SK-N-SH (cell line): ENCODE results near the gene VSIG8.

Experiments used
- CTCF ChIP-seq: fragments of 200-600 bp; sonication (generic); IDR thresholded peaks from 2 replicates; pipeline ENCODE4 v1.6.1; 2017; ENCODE audit warnings: antibody characterized with exemption, mild to moderate bottlenecking, moderate library complexity
- FOXJ3 ChIP-seq: sonication (generic); formaldehyde crosslinking; IDR thresholded peaks from 2 replicates; pipeline ENCODE4 v1.5.1; 2020; ENCODE audit warnings: mild to moderate bottlenecking, missing genetic modification reagents
- GABPA ChIP-seq: IDR thresholded peaks from 2 replicates; pipeline ENCODE4 v1.4.0; 2012; ENCODE audit warnings: low read depth, mild to moderate bottlenecking
- POLR2AphosphoS5 ChIP-seq: IDR thresholded peaks from 2 replicates; pipeline ENCODE4 v1.6.1; 2012; ENCODE audit warnings: low read depth, low read length
- RAD21 ChIP-seq: IDR thresholded peaks from 2 replicates; pipeline ENCODE4 v1.6.1; 2012; ENCODE audit warnings: mild to moderate bottlenecking, low read length
- RFX5 ChIP-seq: IDR thresholded peaks from 2 replicates; pipeline ENCODE4 v1.6.1; 2012; ENCODE audit warnings: mild to moderate bottlenecking, improper control_type of control experiment, low read length
- ZBTB33 ChIP-seq: IDR thresholded peaks from 2 replicates; pipeline ENCODE4 v1.4.0; 2012; ENCODE audit warnings: low read depth, borderline replicate concordance

GRCh38 chr1:159838715-159839114 lies 23.7 kb downstream of the VSIG8 start:
- no peak for TF ChIP-seq POLR2AphosphoS5
- TF ChIP-seq CTCF: no peak
- no peak for TF ChIP-seq GABPA
- TF ChIP-seq RAD21: no peak
- TF ChIP-seq FOXJ3 (CRISPR knock-in tag): no peak
- no peak for TF ChIP-seq ZBTB33
- TF ChIP-seq RFX5: no peak
